Neural progenitor cell (in vitro differentiated cells): ENCODE measurements around the gene NPTXR.

ENCODE experiments used
- CTCF ChIP-seq: fragments of 200-600 bp; sonication (generic); IDR thresholded peaks from 2 replicates; pipeline ENCODE4 v1.5.1; 2017; ENCODE audit warnings: antibody characterized with exemption, mild to moderate bottlenecking
- EZH2 ChIP-seq: fragments of 200-600 bp; sonication (generic); IDR thresholded peaks from 2 replicates; pipeline ENCODE4 v1.6.1; 2017; ENCODE audit warnings: antibody characterized with exemption, mild to moderate bottlenecking, moderate library complexity
- EZH2phosphoT487 ChIP-seq: fragments of 200-600 bp; sonication (generic); IDR thresholded peaks from 2 replicates; pipeline ENCODE4 v1.6.1; 2017; ENCODE audit warnings: antibody characterized with exemption

DNA sequence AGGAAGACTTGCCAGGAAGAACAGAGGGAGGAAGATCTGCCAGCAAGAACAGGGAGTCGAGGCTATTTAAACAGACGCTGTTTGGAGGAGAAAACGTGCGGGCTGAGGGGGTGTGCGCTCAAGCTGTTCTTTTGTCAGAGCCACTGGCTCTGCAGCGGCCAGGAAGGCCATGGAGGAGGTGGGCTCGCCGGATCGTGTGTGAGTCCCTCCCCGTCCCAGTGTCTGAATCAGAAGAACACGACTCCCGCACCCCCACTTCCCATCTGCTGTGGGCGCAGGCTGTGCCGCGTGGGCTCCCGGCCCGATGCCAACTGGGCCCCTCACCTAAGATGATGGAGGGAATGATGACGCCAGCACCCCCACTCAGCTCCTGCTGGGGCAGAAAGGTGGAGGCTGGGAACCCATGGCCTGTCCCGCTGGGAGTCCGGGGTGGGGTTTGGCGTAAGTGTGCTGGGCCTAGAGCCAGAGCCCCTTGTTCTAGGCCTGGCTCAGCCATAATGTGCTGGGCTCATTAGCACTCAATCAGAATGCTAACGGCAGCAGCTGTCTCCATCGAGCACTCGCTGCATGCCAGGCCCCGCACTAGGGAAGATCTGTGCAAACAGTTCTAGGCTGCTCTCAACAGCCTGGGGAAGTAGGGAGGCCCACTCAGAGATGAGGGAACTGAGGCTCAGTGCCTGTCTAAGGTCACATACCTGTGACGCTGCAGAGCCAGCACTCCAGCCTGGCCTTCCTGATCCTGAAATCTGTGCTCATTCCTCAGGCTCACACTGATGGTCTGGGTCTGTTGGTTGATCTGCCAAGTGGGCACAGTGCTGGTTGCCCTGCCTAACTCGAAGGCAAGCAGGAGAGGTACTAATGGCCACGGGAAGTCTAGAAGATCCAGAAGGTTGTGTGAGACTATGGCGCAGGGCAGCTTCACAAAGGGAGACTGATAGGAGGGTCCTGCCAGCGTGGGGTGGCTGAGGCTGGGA is 11.5 kb downstream of the NPTXR start:
- TF ChIP-seq CTCF = no peak
- no peak for TF ChIP-seq EZH2
- TF ChIP-seq EZH2phosphoT487 = no peak
